ENCODE measurements around the gene STOM. TPM values are rescaled to one million over a fixed set of nuclear protein-coding genes. Genes with fewer than 3 reads are reported as not detected.
A peak's percentile ranks its signal among the peaks of the same experiment; 100 is the strongest.
"Not testable (repeated sequence)": the region's sequence is repeated elsewhere in the genome, so short reads cannot be mapped to it uniquely, and the experiment has no call there.

The STOM gene
- total RNA-seq, 4 donors from 2014 or later: 78.2 to 195 (median 111) TPM

- TF ChIP-seq, protein P1, sequence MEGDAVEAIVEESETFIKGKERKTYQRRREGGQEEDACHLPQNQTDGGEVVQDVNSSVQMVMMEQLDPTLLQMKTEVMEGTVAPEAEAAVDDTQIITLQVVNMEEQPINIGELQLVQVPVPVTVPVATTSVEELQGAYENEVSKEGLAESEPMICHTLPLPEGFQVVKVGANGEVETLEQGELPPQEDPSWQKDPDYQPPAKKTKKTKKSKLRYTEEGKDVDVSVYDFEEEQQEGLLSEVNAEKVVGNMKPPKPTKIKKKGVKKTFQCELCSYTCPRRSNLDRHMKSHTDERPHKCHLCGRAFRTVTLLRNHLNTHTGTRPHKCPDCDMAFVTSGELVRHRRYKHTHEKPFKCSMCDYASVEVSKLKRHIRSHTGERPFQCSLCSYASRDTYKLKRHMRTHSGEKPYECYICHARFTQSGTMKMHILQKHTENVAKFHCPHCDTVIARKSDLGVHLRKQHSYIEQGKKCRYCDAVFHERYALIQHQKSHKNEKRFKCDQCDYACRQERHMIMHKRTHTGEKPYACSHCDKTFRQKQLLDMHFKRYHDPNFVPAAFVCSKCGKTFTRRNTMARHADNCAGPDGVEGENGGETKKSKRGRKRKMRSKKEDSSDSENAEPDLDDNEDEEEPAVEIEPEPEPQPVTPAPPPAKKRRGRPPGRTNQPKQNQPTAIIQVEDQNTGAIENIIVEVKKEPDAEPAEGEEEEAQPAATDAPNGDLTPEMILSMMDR (IDR thresholded peaks at IDR 0.05): peak; percentile 72 to 82 (median 76)
- no peak for TF ChIP-seq EP300 (IDR thresholded peaks at IDR 0.05; ENCODE audit: low read depth)
- H3K4me1 ChIP-seq: no peaks in the 10 kb centered on the region
These were observed 30.0 kb upstream of the STOM start for GRCh38 chr9:121399883-121400607.

DNA sequence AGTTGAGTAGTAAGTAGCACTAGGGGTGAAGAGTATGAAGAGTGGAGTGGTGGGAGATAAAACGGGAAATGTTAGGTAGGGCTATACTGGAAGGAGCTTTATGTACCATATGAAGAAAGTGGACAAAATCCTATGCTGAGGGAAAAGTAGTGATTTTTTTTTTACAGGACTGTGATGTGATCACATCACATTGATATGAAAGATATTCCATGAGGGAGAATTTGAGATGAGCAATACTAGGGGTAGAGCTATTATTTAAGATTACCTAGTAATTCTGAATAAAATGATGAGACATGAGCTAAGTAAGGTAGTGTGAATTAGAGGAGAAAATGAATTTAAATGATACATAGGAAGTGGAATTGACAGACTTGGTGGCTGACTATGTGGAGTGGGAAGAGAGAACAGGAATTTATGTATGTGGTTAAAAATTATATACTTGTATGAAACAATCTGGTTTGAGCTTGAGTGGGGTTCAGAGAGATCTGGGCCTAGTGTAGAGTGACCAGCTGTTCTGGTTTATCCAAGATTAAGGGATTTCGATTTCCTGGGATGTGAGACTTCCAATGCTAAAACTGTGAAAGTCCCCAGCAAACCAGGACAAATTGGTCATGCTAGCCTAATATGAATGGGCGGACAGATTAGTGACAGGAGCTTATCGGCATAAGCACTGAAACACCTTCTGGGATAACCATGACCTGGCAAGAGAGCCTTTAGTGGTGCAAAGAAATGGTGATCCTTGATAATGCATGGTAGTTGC lies 29.3 kb upstream of the STOM start:
- Histone ChIP-seq H3K36me3 (no peaks in the 10 kb centered on the region), H3K27me3 (no peaks in the 10 kb centered on the region), H3K4me1 (no peaks in the 10 kb centered on the region), H3K27ac (no peak overlapping the region), H3K4me3 (no peak overlapping the region), H3K9me3 (no peaks in the 10 kb centered on the region)
- TF ChIP-seq, protein P1 (IDR thresholded peaks at IDR 0.05): no peak
- TF ChIP-seq POLR2A (IDR thresholded peaks at IDR 0.05): no peak
- TF ChIP-seq POLR2AphosphoS5 (IDR thresholded peaks at IDR 0.05): no peak
- TF ChIP-seq EP300 (IDR thresholded peaks at IDR 0.05; ENCODE audit: low read depth): no peak
- intact Hi-C loops (cut with DNase I; ENCODE audit: low total_unique reads) (loop anchor here (5.0 kb wide), 1 partner anchor 182 kb away; no protein-coding TSS in a partner anchor), in situ Hi-C loops (cut with MboI; ENCODE audit: low pct_ligation_motif_present in 1 of 4, low pct_unique_long_range_greater_than_20kb in 1 of 4, low sequenced_read_pairs in 3 of 4) (loop anchor here (5.0 to 10.0 kb wide), 4 partner anchors 77 to 185 kb away; no protein-coding TSS in a partner anchor)
- no peak for DNase-seq
- WGBS, 2 donors (ENCODE audit: low coverage in 1 of 2): 73 to 76% methylated on average over 2 to 4 of the region's 4 CpGs

More at GRCh38 chr9:121399883-121400607, 30.0 kb upstream of the STOM start:
- H3K27ac ChIP-seq: no peak overlapping the region
- 21 to 27% methylated on average over 8 to 9 of the region's 9 CpGs for WGBS, 2 donors (ENCODE audit: low coverage in 1 of 2)
- H3K27me3 ChIP-seq: no peaks in the 10 kb centered on the region
- DNase-seq: no peak
- in situ Hi-C loops (cut with MboI; ENCODE audit: low pct_ligation_motif_present in 1 of 4, low pct_unique_long_range_greater_than_20kb in 1 of 4, low sequenced_read_pairs in 3 of 4) (loop anchor here (5.0 to 10.0 kb wide), 4 partner anchors 78 to 185 kb away; no protein-coding TSS in a partner anchor), intact Hi-C loops (cut with DNase I; ENCODE audit: low total_unique reads) (loop anchor here (5.0 kb wide), 2 partner anchors 83 to 183 kb away; no protein-coding TSS in a partner anchor)
- H3K4me3 ChIP-seq: no peak overlapping the region
- H3K36me3 ChIP-seq: no peaks in the 10 kb centered on the region
- H3K9me3 ChIP-seq: no peaks in the 10 kb centered on the region

DNA sequence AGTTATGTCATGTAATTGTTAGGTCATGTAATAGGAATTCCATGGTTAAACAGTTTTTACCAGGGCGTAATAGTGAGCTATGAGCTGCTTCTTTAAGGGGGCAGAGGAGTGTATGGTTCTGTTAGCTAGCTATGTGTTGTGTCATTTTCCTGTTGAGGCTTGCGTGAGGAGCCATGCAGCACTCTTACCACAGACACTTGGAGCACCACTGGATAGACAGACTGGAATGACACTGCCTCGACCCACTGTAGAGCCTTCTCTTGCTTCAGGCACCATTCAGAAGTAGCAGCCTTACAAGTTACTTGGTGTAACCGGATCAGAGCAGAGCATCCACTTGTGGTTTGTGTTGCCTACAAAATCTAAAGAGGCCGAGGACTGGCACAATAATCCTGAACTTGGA lies 28.3 kb upstream of the STOM start:
- intact Hi-C loops (cut with DNase I; ENCODE audit: low total_unique reads): loop anchor here (5.0 kb wide), 1 partner anchor 181 kb away; no protein-coding TSS in a partner anchor
- Histone ChIP-seq H3K4me1 (peaks cover 0 to 7% (median 3%) of the 10 kb centered on the region in 4 donors), H3K27ac (no peak overlapping the region), H3K4me3 (no peak overlapping the region), H3K27me3 (no peaks in the 10 kb centered on the region), H3K36me3 (no peaks in the 10 kb centered on the region), H3K9me3 (no peaks in the 10 kb centered on the region)
- DNase-seq: no peak
- 69 to 90% methylated on average over 3 to 5 of the region's 5 CpGs for WGBS, 2 donors (ENCODE audit: low coverage in 1 of 2)
- TF ChIP-seq POLR2AphosphoS5 (IDR thresholded peaks at IDR 0.05): no peak
- no peak for TF ChIP-seq EP300 (IDR thresholded peaks at IDR 0.05; ENCODE audit: low read depth)
- TF ChIP-seq, protein P1 (IDR thresholded peaks at IDR 0.05): no peak
- no peak for TF ChIP-seq POLR2A (IDR thresholded peaks at IDR 0.05)
- in situ Hi-C loops (cut with MboI; ENCODE audit: low pct_ligation_motif_present in 1 of 4, low pct_unique_long_range_greater_than_20kb in 1 of 4, low sequenced_read_pairs in 3 of 4): loop anchor here (5.0 to 10.0 kb wide), 4 partner anchors 76 to 184 kb away; no protein-coding TSS in a partner anchor

GRCh38 chr9:121397277-121397676 lies 27.2 kb upstream of the STOM start:
- not testable (repeated sequence) for DNase-seq, H3K4me3 ChIP-seq, H3K36me3 ChIP-seq, H3K27me3 ChIP-seq, H3K4me1 ChIP-seq, H3K27ac ChIP-seq, H3K9me3 ChIP-seq
- intact Hi-C loops (cut with DNase I; ENCODE audit: low total_unique reads): loop anchor here (5.0 kb wide), 1 partner anchor 180 kb away; no protein-coding TSS in a partner anchor
- WGBS, 2 donors (ENCODE audit: low coverage in 1 of 2): 100% methylated on average over 1 of the region's 1 CpG
- in situ Hi-C loops (cut with MboI; ENCODE audit: low pct_ligation_motif_present in 1 of 4, low pct_unique_long_range_greater_than_20kb in 1 of 4, low sequenced_read_pairs in 3 of 4): loop anchor here (5.0 to 10.0 kb wide), 4 partner anchors 75 to 182 kb away; no protein-coding TSS in a partner anchor
